ENCODE data around the gene ADARB2.
A peak's percentile ranks its signal among the peaks of the same experiment; 100 is the strongest.

Gene ADARB2

DNA sequence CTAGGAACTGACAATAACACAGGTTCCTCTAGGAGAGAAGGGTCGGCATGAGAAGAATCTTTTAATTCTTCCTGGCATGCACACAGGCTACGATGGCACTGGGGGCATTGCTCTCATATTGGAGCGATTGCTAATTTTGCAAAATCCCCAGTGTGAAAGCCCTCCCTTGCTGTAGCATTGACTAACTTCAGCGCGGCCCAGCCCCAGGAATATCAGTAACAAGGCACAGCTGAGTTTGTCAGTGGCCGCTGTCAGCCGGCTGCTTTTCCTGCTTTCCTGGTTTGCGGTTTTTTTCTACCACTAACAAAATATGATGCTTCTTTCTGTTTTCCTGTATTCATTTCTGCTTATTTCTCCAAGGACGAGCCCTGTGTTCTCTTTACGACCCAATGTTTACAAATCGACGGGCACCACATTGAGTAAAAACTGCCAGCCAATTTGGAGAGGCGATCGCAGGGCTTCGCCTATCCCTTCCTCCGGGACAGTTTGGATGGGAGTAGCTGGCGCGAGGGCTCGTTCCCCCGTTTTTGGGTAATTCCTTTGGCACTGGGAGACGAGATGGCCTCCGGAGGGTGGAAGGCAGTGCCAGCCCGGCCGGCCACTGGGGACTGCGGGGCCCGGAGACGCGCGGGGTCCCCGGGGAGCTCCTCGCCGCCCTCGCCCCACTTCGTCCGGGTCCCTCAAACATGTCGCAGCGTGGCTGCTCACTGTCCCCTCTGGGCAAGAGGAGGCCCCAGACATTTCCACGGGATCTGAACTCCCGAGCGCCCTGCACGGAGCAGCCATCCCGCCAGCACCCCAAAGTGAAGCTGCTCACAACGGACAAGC, 967 bp downstream of the ADARB2 start:
- no peak for DNase-seq (ENCODE audit: low read depth in 2 of 2)

DNA sequence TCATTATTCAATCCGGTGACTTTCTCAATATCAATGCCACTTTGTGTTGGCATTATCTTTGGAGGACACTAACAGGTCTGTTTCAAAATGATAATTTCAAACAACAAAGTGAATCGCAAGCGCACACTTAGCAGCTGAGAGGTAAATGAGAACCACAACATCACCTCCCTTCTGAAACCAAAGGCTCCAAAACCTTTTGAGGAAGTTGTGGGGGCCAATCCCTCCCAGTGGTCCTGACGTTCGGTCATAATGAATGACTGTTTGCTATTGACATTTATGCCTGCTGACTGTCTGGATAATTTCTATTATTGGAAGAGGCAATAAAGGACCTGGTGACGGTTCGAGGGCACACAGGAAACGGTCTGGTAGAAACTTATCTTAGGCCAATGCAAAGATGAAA, 1.8 kb downstream of the ADARB2 start:
- DNase-seq (ENCODE audit: low read depth in 2 of 2) = no peak

DNA sequence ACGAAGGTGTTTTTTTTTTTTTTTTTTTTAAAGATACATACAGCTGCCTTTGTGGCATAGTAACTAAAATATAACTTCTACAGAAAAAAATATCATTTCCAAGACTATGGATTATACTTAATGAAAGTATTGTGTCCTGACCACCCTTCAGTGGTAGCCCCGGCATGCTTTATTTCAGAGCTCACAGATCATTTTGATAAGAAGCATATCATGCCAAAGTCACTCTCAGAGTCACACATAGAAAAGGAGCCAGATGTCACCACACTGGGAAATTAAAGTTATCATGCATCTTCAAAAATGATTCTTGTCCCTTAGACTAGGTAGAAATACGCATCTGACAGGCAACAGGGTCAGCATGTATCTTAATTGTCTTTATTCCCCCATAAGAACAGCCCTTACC, 3.0 kb downstream of the ADARB2 start:
- no peak for DNase-seq (ENCODE audit: low read depth in 2 of 2)

DNA sequence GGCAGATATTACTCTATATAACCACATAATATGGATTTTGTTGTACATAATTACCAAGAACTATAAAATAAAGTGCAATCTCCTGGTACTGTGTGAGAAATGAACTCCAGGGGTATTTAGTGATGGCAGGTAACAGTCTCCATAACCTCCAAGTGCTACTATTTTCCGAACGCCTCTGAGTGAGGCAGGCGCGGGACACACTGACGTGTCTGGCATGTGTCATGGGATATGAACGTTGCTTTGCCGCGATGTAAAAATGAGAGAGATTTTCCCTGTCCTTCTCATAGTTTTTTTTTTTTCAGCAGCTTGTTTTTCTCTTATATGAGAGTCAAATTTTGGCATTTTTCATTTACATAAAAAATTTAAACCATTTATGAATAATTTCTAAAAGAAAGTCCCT, 3.6 kb downstream of the ADARB2 start:
- no peak for DNase-seq (ENCODE audit: low read depth in 2 of 2)

DNA sequence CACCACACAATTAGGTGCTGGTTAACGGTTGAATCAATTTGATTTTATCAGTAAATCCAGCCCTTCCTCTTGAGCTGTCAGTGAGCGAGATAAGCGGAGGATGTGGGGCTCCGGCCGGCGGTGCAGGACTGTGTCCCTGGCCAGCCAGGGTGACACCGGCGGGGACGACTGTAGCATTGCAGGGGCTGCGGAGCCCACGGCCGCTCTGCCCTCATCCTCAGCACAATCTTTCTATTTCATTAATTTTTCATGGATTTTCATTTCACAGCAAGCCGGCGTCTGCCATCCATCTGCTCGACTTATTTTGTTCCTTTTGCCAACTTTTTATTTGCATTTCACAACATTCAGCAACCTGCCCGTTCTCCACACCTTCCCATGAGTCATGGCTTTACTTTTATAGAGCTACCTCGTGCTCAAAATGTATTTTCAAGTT, 4.7 kb downstream of the ADARB2 start:
- no peak for DNase-seq (ENCODE audit: low read depth in 2 of 2)

DNA sequence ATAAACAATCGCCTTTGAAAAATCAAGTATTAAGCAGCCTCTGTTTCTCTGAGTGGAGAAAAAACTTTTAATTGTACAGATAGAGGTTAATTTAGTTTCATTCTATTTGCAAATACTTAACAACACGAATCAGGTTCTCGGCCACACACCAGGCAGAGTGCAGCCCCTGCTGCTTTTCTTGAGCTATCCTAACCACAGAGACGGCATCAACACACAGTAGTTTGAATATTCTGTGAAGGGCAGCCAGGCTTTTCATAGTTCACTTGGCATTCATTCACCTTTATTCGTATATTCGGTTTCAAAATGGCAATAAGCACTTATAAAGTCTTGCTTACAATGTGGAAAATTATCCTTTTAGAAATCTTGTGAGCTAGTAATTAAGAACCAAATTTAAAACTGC, 5.7 kb downstream of the ADARB2 start:
- no peak for DNase-seq (ENCODE audit: low read depth in 2 of 2)

DNA sequence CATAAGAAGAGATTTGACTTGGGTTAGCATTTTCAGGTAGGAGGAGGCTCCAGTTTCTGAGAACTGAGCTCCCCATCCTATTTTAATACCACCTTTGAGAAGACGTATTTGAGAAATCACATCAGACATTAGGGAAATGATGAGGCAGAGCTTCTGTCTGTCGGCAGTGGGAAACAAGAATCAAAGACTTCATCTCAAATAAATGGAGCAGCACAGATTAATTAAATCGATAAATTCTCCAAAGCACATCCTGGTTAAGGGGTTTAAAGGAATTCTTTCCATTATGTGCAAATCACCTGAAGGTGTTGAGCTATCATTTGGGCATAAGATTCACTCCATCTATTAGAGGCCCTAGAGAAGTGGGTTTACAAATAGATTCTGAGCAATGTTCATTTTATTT, 7.6 kb downstream of the ADARB2 start:
- DNase-seq (ENCODE audit: low read depth in 2 of 2) = no peak

DNA sequence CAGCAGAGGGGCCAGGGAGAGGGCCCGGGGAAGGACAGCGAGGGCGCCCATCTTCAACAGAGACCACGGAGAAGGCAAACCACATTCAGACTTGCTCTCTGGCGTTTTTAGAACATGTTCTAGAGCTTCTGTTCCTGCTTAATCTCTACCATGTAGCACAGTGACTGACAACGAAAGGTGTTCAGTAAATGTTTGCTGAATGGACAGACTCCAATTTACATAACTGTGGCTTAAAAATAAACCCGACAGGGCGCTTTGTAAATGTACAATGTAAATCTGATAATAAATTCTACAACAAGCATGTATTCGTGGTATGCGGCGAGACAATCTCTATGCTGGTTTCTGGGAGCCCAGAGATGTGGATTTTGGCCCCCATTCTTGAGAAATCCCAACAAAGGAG, 10.5 kb downstream of the ADARB2 start:
- DNase-seq (ENCODE audit: low read depth in 2 of 2) = no peak

DNA sequence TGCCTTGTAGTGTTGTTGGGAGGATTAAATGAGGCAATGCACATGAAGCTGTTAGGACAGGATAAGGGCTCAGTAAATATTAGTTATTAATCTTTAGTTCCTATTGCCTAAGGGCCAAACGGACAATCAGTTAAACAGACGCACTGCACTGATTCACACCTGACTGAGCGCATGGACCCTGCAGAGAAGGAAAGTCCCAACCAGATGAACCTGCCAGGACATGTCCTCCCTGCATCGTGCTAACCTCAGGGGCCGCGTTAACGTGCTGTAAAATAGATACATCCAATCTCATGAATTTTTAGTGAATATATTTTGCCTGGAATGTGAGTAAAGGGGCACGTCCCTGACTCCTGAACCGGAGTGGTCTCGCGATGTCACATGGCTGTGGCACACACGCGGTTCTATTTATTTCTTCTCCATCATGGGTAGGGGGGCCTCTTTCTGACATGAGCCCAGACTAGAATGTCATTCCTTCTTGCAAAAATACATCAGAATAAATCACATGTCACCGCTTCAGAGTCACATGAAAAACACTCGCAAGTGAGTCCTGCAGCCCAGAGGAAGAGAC, 12.3 kb downstream of the ADARB2 start:
- no peak for DNase-seq (ENCODE audit: low read depth in 2 of 2)

DNA sequence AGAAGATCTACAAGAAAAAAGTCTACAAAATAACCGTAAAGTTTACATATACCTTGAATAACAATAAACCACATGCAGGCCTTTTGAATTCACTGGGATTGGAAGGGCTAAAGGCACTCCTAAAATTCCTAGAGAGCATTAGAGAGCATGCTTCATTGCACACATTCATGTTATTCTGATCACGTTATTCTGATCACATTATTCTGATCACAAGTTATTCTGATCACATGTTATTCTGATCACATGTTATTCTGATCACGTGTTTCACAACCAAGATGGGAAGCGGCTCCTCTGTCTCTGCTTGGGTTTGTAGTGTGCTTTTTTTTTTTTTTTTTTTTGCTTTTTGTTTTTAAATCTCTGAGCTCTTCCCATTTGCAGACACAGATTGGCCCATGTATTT, 20.5 kb downstream of the ADARB2 start:
- no peak for DNase-seq (ENCODE audit: low read depth in 2 of 2)

DNA sequence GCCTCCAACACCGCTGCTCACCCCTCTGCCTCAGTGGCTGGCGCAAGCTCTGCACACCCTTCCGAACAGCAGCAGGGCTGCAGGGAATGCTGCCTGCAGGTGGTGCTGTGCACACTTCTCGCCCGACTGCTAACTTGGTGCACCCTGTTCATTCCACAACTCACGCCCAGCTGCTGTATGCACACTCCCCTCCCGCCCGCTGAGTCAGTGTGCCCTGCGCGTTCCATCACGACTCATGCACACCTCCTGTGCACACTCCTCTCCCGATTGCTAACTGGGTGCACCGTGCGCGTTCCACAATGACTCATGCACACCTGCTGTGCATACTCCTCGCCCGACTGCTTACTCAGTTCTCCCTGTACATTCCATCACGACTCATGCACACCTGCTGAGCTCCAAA, 21.5 kb downstream of the ADARB2 start:
- peak in 1 of 2 experiments; percentile 31 for DNase-seq (ENCODE audit: low read depth in 2 of 2)

DNA sequence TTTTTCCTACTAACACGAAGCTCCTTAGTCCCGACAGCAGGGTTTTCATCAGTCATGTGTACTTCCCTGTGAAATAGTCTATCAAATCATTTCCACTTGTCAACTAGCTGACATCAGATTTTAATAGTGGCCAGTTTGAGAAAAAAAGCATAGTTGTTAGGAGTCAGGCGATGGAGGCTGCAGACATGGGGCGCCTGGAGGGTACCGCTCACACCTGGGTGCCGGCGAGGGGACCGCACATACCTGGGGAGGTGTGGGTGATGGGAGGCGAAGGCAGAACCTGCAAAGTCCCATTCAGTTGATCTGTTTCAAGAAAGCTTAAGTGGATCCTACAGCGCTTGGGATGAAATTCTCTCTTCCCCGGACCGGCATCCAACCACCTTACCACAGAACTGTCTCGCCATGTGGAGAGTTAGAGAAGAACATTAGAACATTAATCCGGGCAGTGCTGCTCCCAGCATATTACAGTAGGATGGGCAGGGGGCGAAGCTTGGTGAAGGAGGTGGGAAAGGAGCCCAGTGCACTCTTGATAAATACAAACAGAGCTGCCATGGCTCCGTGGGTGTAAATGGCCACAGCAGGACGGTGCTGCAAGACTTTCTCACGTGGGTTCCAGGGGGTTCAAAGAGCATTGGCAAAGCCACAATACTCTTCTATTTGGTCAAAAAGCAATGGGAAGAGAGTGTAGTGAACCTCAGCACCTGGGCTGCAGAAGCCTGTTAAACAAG, 24.2 kb downstream of the ADARB2 start:
- no peak for DNase-seq (ENCODE audit: low read depth in 2 of 2)

DNA sequence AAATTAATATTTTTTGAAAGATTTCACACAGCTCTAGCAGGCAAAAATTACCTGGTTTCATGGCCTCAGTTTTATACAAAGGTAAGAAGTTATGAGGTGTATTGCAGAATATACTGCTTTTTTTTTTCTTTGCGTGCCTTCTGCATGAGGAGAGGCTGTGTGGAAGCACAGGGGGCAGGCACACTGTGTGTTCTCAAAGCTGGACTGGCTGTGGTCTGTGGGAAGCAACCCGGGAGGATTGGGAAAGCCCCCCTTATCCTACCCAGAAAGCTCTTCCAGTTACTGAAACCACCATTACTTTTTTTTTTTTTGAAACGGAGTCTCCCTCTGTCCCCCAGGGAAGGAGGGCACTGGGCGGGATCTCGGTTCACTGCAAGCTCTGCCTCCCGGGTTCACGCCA, 25.0 kb downstream of the ADARB2 start:
- DNase-seq (ENCODE audit: low read depth in 2 of 2) = no peak

DNA sequence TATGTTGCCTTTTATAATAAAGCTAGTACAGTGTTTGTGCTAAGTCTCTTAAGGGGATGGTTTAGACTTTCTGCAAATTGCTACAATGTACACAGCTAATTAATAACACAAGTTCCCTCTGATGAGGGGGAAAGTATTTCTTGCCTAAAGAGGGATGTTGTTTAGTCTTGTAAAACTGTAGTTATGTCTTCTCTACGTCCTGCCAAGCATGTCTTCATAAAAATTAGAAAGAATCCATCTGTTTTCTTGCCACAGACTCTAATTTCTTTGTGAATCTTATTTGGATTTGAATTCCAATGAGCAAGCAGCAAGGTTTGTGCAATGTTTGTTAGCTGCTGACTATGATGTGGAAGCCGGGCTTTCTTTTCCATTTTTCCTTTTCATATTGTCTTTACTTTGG, 28.2 kb downstream of the ADARB2 start:
- DNase-seq (ENCODE audit: low read depth in 2 of 2) = no peak

DNA sequence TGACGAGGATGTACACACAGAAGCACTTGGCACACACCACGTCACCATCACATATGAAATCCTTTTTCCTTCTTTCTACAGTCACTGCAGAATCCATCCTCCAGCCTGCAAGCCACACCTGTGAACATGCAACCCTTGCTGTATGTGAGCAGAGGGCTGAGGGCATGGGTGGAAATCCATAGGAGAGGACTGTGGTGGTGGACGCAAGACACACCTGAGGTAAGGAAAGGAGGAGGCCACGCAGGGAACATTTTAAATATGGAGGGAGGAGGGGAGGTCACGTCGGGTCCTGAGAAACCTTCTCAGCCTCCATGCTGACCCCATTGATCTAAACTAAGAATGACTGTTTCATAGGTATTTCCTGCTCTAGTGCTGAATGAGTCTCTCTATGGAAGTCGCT, 28.6 kb downstream of the ADARB2 start:
- no peak for DNase-seq (ENCODE audit: low read depth in 2 of 2)

DNA sequence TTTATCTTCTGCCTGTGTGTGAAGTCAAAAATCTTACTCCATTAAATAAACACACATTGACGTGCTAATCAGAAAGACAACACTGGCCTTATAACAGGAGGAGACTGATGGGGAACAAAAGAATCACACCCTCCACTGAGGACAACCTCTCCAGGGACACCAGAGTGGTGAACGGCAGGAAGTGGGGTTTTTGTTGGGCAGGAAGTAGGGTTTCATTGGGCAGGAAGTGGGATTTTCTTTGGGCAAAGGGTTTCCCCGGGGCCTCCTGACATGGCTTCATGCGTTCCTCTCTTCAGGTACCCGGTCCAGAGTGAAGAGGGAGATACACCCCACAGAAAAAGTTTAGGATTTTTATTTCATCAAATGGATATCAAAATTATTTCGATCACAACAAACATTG, 30.6 kb downstream of the ADARB2 start:
- no peak for DNase-seq (ENCODE audit: low read depth in 2 of 2)

DNA sequence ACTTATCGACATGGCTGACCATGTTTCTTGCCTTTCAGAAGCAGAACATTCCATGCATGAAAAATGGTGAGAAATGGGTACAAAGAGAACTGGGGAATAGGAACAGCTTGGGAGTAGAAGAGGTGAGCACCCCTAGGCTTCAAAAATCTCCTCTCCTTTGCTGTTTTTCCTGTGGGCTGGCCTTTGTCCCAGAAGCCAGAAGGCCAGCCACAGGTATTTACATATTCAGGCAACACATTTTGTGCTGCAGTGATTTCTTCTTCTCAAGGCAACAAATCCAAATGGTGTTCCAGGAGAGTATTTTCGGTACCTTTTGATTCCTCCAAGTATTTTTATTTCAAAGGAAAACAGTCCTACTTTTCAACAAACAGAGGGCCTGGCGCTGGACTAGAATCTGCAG, 31.1 kb downstream of the ADARB2 start:
- DNase-seq (ENCODE audit: low read depth in 2 of 2) = no peak

DNA sequence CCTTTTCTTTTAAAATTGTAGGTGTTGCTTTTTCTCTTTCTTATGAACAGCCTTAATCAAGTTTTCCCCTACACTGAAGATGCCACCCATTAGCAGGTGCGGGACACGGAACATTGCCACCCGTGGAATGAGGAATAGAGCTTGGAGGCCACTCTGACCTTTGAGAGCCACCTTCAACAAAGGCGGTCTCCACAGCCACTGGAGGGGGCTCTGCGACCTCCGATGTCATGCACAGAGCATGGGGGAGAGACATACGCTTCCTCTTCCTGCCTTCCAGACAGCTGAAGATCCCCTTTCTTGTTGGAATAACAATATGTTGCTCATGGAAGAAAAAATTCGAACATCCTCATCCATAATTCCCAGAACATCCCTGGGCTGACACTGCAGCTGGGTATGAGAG, 39.1 kb downstream of the ADARB2 start:
- no peak for DNase-seq (ENCODE audit: low read depth in 2 of 2)

DNA sequence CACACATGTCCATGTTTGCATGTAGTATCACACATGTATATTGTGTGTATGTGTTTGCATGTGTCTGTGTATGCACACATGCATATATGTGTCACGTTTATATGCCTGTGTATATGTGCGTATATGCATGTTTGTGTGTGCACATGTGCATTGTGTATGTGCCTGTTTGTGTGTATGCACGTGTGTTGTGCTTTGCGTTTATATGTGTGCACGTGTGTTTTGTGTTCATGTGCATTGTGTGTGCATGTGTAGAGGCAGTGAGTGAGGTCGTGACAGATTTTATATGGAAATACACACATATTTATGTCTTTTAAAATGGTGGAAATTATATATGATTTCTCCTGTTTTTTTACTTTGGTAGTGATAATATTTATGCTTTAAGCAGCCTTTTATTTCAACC, 41.2 kb downstream of the ADARB2 start:
- DNase-seq (ENCODE audit: low read depth in 2 of 2) = no peak

DNA sequence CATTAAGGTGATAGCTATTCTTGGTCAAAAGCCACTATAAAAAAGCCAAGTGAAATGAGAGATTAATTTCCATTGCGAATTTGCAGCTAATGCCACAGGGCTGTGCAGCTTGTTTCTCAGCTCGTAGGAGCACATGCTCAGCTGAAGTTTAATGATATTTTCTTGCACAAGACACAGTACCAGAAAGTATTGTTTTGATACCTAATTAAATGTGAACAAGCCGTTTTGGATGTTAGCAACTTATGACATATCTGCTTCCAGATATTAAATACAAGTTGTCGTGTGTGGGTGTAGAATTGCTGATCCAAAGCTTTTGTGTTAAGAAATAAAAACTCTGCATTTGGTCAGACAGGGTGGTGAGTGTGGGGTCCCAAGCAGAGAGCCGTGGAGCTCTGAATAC, 47.2 kb downstream of the ADARB2 start:
- DNase-seq (ENCODE audit: low read depth in 2 of 2) = no peak

DNA sequence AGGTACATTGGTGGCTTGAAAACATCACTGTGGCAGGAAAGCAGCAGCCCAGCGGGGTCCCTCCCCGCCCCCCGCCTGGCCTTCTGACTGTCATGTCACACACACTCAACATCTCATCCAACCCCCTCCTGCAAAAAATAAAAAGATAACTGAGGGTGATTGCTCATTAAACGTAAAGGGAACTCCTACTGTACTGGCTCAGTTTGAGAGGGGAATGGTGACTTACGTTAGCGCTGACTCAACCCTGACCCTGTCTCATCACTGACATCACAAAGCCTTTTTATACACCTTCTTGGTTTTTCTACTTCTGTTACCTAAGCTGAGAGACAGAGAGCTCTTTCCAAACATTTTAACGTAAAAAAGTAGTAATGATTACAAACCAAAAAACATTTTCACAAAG, 48.8 kb downstream of the ADARB2 start:
- no peak for DNase-seq (ENCODE audit: low read depth in 2 of 2)

DNA sequence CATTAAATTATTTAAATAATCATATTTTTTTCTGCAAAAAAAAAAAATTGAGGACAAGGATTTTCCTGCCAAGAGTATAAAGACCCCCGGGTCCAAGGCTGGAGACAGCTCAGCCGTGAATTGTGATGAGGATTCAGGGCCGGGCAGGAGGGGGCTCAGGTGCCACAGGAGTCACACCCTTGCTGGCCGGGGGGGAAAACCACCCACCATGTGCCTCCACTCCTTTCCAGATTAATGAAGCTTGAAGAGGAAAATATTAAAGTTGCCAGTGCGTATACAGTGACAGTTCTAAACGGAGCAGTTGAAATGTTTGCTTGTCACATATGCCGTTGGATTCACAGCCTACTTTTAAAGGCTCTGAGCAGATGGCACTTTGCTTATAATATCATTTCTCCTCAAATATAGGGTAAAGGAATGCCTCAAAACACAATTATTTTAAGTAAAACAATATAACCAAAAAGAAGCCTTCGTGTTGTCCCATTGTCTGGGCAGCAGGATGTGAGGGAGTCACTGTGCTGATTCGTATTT, 49.6 kb downstream of the ADARB2 start:
- no peak for DNase-seq (ENCODE audit: low read depth in 2 of 2)

DNA sequence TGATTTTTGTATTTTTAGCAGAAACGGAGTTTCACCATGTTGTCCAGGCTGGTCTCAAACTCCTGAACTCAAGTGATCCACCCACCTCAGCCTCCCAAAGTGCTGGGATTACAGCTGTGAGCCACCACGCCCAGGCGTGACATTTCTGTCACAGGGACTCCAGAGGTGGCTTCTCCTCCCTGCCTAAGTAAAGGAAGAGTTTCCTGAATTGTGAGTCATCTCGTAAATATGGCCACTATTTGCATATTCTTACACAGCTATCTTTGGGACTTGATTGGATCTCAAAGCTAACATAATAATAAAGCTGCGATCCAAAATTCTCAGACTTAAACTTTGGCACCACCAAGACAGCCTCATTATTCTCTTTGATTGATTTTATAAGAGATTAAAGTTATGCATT, 50.1 kb downstream of the ADARB2 start:
- DNase-seq (ENCODE audit: low read depth in 2 of 2) = no peak
